Activated naive CD4-positive, alpha-beta T cell (primary cell): ENCODE measurements around the gene DBF4B.

Source experiments
- DNase-seq, 4 experiments: peaks; one replicate each; lab custom pipeline; 2025; lab: John Stamatoyannopoulos, UW

DBF4B gene

GRCh38 chr17:44760474-44761308, 52.2 kb downstream of the DBF4B start:
- no peak for DNase-seq

- no peak for DNase-seq
Measured at GRCh38 chr17:44761932-44762810, 53.7 kb downstream of the DBF4B start.

DNA sequence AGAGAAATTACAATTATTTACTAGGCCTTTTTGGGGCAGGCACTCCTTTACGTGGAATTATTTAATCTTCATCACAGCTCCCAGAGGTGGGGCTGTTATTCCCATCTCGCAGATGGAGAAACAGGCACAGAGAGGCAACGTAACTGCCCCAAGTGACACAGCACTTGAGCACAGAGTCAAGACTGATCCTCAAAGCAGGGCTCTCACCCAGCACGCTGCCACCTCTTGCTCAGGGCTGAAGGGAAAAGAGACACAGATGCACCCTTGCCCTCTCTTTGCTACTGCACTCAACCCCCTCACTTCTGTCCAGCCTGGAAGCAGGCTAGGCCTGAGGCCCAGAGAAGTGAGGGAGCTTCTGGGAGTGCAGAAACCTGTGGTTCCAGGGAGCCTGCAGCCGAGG, 54.7 kb downstream of the DBF4B start:
- no peak for DNase-seq

- DNase-seq: no peak
Measured at GRCh38 chr17:44765965-44766364, 57.5 kb downstream of the DBF4B start.

- DNase-seq: no peak
Measured at GRCh38 chr17:44766409-44767038, 58.1 kb downstream of the DBF4B start.

- DNase-seq: no peak
Measured at GRCh38 chr17:44767493-44767892, 59.0 kb downstream of the DBF4B start.

DNA sequence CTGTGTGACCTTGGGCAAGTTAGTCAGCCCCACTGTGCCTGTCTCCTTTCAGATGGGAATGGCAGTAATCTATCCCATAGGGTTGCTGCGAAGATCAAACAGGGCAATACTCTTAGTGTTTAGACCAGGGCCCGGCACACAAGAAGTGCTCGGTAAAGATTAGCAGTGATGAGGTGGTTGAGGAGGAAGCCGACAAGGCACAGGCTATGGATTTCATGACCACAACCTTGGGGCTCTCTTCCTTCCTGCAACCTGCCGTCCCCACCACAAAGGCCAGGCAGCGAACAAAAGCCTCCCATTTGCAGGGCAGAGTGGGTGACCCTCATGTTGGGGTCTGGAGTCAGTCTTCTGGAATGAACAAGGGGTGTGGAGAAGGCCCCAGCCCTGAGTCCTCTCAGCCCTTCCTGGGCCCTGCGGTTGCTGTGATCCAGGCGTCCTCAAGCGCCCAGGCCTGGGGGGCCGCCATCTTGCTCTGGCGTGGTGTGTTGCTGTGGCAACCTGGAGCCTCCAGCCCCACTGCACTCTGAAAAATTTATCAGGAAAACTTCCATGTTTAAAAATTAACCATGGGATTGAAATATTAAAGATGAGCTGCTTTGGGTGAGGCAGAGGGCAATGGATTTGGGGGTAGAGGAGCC, 60.2 kb downstream of the DBF4B start:
- no peak for DNase-seq

DNA sequence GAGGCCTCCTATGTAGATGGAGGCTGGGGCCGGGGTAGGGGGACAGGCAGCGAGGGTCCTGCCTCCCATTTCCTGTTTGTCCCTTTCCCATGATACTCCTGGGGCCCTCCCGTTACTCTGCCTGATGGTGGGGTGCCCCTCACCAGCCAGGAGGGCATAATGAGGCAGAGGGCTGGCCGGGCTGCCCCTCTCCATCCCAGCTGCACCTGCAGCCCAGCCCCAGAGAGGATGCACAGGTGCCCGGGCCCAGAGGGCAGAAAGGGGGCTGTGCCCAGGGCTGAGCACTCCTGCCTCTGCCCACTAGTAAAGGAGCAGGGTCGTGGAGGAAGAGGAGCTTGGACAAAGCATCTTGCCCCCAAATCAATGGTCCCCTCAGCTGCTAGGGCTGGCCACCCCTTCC, 60.8 kb downstream of the DBF4B start:
- no peak for DNase-seq

DNA sequence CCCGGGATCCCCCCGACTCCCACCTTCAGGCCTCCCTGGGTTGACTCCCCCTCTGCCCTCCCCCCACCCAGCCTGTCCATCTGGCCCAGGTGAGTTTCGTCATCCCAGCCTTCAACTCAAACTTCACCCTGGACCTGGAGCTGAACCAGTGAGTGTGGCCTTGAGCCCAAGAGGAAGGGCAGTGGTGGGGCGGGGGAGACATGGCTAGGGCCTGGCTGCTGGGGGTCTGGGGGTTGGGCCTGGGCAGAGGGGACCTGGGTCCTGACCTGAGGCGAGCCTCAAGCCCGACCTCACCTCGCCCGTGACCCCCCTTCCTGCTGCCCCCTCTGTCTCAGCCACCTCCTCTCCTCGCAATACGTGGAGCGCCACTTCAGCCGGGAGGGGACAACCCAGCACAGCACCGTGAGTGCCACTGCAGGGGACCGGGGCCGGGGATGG, 61.2 kb downstream of the DBF4B start:
- DNase-seq: no peak

- no peak for DNase-seq
Measured at GRCh38 chr17:44770166-44770925, 61.9 kb downstream of the DBF4B start.

DNA sequence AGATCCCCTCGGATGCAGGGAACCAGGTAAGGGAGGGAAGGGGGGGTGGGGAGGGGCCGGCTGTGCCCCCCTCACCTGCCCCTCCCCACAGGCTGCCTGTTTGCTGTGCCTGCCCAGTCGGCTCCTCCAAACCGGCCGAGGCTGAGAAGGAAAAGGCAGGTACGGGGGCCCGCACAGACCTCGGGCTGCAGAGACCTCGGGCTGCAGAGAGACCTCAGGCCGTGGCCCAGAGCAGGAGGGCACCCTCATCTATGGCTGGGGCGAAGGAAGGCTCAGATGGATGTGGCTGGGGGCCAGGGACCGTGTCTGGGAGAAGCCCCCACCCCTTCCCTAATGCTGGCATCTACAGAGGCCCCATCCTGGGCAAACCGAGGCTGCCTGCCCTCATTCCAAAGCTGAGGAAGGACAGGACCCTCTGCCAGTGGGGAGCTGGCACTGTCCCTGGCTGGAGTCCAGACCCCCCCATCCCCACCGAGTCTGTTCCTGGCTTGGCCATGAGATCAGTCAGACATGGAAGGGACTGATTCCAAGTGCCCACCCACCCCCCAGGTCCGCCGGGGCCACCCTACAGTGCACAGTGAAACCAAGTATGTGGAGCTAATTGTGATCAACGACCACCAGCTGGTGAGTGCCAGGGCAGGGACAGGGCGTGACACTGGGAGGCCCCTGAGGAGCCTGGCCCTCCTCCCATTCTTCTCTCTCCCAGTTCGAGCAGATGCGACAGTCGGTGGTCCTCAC, 64.0 kb downstream of the DBF4B start:
- no peak for DNase-seq

DNA sequence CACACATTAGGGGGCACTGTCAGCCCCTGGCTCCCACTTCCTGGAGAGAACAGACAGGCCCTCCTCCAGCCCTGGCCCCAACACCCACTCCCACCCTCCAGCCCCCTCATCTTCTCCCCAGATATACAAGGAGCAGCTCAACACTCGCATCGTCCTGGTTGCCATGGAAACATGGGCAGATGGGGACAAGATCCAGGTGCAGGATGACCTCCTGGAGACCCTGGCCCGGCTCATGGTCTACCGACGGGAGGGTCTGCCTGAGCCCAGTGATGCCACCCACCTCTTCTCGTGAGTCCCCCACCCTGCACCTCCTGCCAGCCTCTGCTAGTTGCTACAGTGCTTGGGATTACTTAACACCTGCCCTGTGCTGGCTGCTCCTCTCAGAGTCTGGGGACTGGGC, 64.7 kb downstream of the DBF4B start:
- no peak for DNase-seq

GRCh38 chr17:44774271-44775135, 66.0 kb downstream of the DBF4B start:
- DNase-seq: peak; percentile 73 to 87 (median 86)

- peak; percentile 86 to 97 (median 90) for DNase-seq
Measured at GRCh38 chr17:44775136-44775837, 66.8 kb downstream of the DBF4B start.

DNA sequence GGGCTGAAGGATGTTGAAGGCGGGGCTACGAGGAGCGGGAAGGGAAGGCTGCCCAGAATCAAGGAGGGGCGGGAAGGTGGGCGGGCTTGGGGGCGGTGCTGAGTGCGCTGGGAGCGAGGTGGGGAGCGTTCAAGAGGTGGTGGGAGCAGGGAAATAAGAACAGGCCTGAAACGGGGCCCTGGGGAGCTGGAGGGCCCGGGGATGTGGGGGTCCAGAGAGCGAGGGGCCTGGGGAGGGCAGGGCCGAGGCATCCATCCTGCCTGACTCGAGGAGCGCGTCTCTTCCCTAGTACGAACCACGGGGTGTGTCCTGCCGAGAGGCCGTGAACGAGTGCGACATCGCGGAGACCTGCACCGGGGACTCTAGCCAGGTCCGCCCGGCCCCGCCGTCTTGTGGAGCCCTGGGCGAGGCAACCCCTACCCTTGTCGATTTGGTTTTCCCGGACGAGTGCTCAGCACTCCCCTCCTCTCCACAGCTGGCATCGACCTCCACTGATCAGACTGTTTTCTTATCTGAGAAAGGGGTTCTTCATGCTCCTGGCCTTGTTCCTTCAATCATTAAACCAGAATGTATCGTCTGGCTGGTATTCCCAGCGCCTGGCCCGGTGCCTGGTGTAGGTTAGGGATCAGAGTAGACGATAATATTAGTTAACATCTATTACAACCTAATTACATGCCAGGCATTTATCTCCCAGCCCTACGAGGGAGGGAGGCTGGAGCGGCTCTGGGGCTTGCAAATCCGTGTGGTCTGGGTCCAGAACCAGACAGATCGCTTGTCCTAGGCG, 67.6 kb downstream of the DBF4B start:
- DNase-seq: no peak

DNA sequence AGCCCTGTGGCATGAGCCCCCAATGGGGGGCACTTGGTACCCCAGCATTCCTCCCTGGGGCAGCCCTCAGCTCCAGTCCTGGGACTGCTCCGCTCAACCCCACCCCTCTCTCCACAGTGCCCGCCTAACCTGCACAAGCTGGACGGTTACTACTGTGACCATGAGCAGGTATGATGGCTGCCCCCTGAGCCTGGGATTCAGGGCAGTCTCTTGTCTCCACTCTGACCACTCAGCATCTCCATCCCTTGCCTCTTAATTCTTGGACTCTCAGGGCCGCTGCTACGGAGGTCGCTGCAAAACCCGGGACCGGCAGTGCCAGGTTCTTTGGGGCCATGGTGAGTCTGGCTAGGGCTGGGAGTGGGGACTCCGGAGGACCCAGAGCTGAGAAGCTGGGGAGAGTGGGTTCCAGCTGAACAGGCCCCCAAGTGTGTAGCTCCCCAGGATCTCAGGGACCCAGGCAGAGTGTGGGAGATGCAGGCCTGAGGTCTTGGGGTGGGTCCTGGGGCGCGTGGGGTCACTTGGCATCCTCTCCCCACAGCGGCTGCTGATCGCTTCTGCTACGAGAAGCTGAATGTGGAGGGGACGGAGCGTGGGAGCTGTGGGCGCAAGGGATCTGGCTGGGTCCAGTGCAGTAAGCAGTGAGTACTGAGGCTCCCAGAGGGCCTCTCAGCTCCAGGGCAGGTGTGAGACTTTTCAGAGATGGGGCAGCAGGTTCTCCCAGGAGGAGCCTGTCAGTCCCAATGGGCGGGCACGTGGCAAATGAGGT, 68.3 kb downstream of the DBF4B start:
- no peak for DNase-seq
